ENCODE results near the gene MEIS3. TPM values are rescaled to one million over a fixed set of nuclear protein-coding genes. Genes with fewer than 3 reads are reported as not detected.

MEIS3 gene
- total RNA-seq, 1 donor from 2014 or later: 6.6 TPM

DNA sequence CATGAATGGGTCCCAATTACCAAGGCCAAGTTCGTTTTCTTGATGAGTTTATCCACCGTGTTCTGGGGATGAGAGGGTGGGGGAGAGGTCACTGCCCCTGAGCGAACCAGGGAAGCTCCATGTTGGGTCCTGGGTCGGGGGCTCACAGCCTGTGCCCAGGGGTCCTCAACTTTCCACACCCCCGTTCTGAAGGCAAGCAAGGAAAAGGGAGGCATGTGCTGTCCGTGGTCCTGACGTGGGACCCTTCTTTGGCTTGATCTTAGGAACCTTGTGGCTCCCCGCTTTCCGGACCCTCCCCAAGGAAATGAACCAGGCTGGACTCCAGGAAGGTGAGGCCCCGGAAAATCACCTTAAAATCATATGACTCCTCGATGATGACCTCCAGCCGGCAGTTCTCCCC lies 18.2 kb upstream of the MEIS3 start:
- intact Hi-C loops (cut with DNase I): loop anchor here (5.0 kb wide), 1 partner anchor 260 kb away; no protein-coding TSS in a partner anchor
- DNase-seq (ENCODE audit: low spot score) (no peak), ATAC-seq (no peak)

DNA sequence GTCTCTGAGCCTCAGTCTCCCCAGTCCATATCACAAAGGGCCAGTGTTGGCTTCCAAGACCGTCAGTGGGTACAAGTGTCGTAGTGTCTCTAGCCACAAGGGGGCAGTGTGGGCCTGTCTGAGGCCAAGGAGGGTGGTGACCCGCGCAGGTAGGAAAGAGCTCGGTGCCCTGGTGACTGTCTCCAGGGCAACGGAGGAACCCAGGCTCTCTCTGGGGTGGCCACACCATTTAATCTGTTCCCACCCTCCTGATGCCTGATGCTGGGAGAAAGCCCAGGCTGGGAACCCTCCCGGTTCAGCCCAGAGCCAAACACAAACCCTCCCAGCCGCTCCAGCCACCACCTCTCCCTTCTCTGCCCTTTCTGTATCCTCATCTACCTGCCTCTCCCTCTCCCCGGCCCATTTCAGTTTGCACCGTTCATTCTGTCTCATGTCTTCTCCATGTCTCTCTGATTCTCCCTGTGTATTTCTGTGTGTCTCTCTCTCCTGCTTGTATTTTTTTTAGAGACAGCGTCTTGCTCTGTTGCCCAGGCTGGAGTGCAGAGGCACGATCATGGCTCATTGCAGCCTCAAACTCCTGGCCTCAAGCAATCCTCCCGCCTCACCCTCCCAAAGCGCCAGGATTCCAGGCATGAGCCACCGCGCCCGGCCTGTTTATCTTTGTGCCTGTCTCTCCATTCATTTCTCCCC lies 17.5 kb upstream of the MEIS3 start:
- intact Hi-C loops (cut with DNase I): loop anchor here (5.0 kb wide), 1 partner anchor 260 kb away; no protein-coding TSS in a partner anchor
- peak; percentile 88 for DNase-seq (ENCODE audit: low spot score)
- peak; percentile 89 for ATAC-seq

DNA sequence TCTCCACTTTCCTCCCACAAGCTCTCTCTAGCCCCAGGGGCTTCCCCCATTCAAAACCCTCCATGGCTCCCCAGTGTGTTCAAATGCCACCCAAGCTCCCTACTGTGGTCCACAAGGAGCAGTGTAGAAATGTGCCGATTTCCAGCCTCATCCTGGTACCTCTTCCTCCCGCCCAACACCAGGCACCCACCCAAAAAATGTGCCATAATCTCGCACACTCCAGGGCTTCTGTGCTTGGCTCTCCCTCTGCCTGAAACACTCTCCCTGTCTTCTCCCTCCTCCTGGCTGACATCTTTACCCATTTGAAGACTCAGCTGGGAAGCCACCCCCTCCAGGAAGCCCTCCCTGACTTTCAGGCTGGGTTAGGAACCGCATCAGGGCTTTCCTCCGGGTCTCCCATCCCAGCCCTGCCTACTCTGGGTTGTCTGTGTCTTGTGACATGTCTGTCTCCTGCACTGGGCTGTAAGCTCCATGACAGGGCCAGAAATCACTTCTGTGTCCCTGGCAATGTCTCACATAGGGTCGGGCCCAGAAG lies 16.6 kb upstream of the MEIS3 start:
- intact Hi-C loops (cut with DNase I): loop anchor here (5.0 kb wide), 1 partner anchor 261 kb away; no protein-coding TSS in a partner anchor
- ATAC-seq: no peak
- DNase-seq (ENCODE audit: low spot score): no peak

DNA sequence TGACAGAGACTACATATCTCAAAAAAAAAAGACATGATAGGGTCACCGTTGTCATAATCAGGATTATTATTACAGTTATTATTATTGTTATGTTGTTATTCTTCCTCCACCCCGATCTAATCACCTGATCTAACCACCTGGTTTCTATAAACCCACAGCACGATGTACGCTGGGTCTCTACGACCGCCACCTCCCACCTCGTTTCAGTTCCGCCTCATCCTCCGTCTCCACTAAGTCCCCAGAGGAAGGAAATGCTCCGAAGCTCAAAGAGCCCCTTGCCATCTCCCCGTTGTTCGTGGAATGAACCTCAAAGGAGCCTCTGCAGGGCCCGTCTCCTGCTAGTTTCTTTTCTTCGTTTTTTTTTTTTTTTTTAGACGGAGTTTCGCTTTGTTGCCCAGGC lies 15.9 kb upstream of the MEIS3 start:
- DNase-seq (ENCODE audit: low spot score) (no peak), ATAC-seq (no peak)
- intact Hi-C loops (cut with DNase I): loop anchor here (5.0 kb wide), 1 partner anchor 262 kb away; no protein-coding TSS in a partner anchor

DNA sequence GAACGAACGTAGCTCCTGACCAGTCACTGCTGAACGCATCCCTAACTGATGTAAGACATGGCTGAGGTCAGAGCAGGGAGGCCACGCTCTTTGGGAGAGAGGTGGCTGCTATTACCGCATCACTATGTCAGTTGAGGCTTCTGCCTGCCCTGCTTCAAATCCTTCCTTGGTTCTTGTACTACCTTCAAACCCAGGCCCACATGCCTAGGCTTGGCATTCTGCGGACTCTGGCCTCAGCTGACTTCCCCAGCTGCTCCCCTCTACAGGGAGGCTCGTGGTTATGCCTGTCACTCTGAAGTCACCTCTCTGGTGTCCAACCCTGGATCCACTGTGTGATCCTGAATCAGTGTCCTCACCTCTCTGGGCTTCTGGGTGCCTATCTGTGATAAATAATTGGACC lies 14.8 kb upstream of the MEIS3 start:
- intact Hi-C loops (cut with DNase I): no loop called here
- DNase-seq (ENCODE audit: low spot score): no peak

DNA sequence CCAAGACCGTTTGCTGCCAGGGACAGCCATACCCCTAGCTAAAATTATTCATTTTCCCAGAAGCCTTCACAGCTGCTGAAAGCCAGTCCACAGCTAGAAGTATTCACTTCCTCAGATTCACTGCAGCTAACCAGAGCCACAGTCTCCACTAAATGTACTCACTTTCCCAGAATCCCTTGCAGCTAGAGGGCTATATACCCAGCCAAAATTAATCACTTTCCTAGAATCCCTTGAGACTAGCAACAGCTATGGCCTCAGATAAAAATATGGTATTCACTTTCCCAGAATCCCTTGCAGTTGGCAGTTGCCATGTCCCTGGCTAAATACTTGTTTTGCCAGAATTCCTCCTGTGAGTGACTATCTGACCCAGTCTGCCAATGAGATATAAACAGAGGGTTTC lies 13.8 kb upstream of the MEIS3 start:
- DNase-seq (ENCODE audit: low spot score) (no peak), ATAC-seq (no peak)
- intact Hi-C loops (cut with DNase I): no loop called here

More for the DNA sequence above, 14.8 kb upstream of the MEIS3 start:
- no peak for ATAC-seq

DNA sequence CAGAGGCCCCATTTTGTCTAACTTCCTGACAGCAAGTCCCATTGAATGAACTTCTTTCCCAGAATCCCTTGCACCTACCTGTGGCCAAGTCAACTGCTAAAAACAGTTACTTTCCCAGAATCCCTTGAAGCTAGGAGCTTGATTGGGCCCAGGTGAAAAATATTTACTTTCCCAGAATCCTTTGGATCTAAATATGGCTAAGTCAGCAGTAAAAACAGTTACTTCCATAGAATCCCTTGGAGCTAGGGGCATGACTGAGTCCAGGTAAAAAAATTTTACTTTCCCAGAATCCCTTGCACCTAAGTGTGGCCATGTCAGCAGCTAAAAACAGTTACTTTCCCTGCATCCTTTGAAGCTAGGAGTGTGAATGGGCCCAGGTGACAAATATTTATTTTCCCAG lies 13.2 kb upstream of the MEIS3 start:
- no peak for ATAC-seq
- no peak for DNase-seq (ENCODE audit: low spot score)
- intact Hi-C loops (cut with DNase I): no loop called here

DNA sequence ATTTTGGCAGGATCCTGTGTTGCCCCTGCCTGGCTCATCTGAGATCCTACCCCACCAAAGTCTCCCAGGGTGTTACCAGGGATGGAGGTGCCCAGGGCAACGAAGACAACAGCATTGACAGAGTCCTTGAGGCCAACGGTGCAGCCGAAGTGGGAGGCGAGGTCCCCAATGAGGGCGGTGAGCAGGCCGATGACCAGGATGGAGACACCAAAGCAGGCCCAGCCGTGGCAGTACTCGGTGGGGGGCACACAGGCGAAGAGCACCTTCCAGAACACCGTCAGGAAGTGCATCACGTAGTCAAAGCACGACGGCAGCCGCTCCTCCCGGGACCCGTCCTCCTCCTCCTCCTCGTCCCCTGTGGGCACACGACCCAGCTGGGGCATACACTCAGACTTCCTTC lies 12.8 kb upstream of the MEIS3 start:
- intact Hi-C loops (cut with DNase I): no loop called here
- DNase-seq (ENCODE audit: low spot score) (no peak), ATAC-seq (no peak)

DNA sequence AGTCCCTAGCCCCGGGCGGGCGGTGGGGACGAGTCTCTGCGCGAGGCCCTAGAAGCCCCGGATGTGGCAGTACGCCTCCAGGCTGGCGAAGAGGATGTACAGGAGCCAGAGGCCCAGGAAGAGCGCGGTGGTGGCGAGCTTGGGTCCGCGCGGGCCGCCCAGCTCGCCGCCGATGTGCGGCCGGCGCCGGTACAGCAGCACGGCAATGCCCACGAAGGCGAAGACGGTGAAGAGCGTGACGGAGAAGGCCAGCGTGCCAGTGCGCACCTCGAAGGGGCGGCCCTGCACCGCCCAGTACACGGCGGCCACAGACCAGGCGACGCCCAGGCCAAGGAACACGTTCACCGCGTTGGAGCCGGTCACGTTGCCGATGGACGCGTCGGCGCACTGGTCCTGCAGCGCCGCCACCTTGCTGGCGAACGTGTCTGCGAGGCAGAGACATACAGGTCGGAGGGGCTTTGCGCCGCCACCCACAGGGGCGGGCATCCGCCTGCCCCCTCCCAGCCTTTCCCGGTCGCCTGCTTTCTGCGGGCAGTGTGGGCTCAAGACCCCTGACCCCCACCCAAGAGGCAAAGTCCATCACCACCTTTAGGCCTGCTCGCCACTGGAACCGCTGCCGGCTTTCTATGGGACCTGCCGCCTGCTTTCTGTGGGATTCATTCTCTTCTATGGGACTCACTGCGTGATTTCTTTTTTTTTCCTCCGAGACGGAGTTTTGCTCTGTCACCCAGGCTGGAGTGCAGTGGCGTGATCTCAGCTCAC lies 10.9 kb upstream of the MEIS3 start:
- intact Hi-C loops (cut with DNase I): no loop called here
- DNase-seq (ENCODE audit: low spot score) (no peak), ATAC-seq (peak; percentile 31)

DNA sequence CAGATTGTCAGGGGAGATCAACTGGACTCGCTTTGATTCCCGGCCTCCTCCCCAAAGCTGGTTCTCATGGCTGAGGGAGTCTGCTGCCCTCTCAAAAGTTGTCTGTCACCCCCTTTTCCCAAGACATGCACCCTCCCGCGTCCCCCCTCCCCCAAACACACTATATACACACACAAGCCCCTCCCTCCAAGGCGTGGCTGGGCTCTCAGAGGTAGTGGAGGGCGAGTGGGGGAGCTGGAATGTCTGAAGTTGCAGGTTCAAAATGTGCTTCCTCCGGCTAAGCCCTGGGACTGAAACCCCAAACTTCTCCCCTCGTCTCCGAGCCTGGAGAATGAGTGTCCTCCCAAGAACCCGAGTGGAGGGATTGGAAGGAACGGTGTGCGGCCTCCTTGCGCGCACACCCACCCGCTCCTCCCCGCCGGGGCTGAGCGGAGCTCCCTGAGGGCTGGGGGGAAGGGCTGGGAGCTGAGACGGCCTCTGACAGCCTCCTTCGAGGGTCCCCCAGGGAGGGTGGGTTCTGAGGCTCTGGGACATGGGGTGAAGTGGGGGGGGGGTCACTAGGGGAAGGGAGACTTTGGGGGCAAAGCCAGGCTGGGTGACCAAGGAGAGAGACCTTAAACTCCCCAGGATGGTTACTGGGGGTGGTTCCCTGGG lies 9.9 kb upstream of the MEIS3 start:
- intact Hi-C loops (cut with DNase I): no loop called here
- ATAC-seq: no peak
- no peak for DNase-seq (ENCODE audit: low spot score)

DNA sequence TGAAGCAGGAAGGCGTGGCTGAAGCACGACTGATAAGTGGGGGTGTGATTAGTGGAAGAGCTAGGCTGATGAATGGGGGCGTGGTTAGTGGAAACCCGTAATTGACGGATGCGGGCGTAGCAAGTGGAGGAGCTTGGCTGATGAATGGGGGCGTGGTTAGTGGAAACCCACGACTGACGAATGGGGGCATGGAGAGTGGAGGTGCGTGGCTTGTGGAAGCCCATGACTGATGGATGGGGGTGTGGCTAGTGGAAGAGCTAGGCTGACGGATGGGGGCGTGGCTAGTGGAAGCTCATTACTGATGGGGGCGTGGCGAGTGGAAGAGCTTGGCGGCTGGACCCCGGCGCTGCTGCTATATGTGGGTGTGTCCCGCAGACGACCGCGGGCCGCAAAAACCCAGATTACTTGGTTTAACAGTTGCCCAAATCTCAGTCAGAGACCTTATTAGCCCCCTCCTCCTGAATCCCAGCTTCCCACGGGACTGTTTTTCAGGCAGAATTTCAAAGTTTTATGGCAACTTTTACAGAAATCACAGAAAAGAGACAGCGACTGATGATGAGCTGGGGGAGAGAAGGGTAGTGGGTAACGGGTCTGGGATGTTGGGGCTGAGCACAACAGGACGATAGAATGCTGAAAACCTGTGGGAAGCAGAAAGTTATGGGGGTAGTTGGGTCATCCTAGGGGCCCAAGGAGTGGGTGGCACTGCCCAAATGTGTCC lies 9.0 kb upstream of the MEIS3 start:
- ATAC-seq (peak; percentile 94), DNase-seq (ENCODE audit: low spot score) (peak; percentile 90)
- intact Hi-C loops (cut with DNase I): loop anchor here (1.0 kb wide), 1 partner anchor 21 kb away; no protein-coding TSS in a partner anchor

DNA sequence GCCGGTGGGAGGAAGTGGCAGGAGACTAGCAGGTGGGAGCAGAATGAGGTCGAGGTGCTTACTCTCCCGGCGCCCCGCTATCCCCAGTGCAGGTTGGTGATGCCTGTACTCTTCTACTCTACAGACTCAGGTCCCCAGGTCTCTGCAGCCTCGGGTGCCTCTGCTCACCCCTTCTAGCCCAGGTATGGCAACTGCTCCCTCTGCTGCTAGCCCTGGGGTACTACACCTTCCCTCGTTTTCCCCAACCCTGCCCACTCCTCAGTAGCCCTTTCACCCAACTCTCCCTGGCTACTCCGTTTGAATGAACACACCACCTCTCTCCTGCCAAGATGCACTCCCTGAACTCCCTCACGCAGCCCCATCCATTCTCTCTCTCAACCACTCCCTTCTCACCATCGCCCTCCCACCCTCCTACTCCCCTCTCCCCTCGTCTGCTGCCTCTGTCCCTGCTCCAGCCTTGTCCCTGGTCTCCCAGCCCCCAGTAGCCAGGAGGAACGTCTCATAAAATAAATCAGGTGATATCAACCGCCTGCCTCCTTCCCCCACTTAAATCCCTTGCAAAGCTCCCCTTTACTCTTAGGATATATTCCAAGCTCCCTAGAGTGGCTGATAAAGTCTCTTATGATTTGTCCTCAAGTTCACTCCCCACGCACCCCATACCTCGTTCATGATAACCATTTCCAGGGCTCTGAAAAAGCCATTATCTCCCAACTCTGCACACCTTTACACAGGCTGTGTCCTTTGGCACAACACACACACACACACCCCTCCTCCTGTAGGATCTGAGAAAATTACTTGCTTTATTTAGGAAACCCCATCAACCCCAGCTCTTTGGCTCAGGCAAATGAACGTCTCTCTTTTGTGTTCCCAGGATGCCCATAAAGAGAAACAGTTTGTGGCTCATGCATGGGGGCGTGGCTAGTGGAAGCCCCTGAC lies 8.2 kb upstream of the MEIS3 start:
- DNase-seq (ENCODE audit: low spot score): peak; percentile 72
- intact Hi-C loops (cut with DNase I): loop anchor here (1.0 kb wide), 1 partner anchor 20 kb away; no protein-coding TSS in a partner anchor

DNA sequence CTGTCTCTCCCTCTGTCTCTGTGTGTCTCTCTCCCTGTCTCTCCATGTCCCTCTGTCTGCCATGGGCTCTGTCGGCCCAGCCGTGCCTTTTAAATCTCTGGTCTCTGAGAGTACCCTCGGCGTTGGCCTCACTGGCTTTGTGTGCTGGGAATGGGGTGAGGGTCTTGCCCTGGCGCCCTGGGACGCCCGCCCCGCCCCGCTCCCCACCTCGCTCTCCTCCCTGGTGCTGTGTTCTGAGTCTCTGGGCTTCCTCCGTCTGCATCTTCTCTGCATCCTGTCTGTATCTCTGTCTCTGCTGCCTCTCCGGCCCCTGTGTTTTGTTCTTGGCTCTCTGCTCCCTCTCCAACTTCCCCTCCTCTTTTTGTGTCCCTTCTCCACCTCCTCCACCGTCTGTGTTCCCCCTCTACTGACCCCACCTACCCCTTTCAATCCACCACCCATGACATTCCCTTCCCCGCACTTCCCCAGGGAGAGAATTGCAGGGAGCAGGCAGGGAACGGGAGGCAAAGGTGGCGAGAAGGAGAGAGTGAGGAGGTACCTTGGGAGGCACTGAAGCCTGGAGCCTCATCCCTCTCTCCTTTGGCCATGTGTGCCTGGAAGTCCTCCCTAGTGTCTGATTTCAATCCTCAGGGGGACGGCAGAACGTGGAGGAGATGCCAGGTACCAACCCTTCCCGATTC lies 4.0 kb upstream of the MEIS3 start:
- no peak for DNase-seq (ENCODE audit: low spot score)
- intact Hi-C loops (cut with DNase I): no loop called here
- no peak for ATAC-seq

More for the DNA sequence above, 8.2 kb upstream of the MEIS3 start:
- ATAC-seq: peak; percentile 65

DNA sequence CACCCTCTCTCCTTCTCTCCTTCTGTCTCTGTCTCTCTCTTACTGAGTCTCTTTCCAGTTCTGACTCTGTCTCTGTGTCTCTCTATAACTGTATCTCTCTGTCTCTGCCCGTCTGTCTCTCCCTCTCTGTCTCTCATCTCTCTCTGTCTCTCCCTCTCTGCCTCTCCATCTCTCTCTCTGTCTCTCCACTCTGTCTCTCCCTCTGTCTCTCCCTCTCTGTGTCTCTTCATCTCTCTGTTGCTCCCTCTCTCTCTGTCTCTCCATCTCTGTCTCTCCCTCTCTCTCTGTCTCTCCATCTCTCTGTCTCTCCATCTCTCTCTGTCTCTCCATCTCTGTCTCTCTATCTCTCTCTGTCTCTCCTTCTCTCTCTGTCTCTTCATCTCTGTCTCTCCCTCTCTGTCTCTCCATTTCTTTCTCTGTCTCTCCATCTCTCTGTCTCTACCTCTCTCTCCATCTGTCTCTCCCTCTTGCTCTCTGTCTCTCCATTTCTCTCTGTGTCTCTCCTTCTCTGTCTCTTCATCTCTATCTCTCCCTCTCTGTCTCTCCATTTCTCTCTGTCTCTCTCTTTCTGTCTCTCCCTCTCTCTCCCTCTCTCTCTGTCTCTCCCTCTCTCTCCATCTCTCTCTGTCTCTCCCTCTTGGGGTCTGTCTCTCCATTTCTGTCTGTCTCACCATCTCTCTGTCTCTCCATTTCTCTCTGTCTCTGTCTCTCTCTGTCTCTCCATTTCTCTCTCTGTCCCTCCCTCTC lies 3.3 kb upstream of the MEIS3 start:
- intact Hi-C loops (cut with DNase I): no loop called here
- no peak for DNase-seq (ENCODE audit: low spot score)
- no peak for ATAC-seq

DNA sequence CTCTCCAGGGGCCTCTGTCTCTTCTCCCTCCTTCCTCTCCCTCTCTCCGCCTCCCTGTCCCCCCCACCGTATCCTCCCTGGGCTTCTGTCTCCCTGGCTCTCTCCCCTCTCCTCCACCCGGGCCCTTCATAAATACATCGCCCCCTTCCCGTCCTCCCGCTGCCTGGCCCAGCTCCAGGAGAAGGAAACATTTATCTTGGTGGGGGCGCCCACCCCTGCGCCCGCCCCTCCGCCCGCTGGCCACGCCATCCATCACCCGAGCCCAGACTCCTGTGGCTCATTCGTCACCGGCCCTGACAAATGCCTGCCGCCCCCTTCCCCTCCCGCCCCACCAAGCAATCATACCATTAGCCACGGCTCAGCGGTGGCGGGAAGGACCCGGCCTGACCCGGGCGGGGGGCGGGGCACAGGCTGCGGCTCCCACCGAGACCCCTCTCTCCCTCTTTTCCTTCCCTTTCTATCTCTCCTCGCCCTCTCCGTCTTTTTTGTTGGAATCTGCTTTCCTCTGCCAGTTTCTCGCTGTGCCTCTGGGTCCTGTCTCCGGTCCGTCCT lies 2.6 kb upstream of the MEIS3 start:
- ATAC-seq (no peak), DNase-seq (ENCODE audit: low spot score) (no peak)
- intact Hi-C loops (cut with DNase I): no loop called here

DNA sequence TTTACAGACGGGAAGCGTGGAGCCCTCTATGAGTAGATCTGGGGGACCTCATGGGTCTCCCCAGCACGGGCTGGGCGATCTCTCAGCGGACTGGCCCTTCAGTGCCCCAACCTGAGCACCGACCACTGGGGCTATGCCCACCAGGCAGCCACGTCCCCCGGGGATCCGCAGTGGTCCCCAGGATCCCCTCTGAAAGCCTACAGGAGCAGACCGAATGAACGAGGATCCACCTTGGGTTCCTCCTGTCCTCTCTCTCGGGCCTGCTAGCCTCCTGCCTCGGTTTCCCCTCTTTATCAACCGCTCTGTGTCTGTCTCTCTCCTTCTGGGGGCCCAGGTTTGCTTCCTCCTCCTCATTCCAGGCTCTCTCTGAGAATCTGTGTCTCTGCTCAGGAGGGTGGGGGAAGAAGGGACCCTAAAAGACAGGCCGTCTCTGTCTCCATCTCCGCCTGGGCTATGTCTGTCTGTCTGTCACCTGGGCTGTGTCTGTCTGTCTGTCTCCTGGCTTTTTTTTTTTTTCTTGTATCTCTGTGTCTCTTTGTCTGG lies 2.0 kb upstream of the MEIS3 start:
- no peak for ATAC-seq
- intact Hi-C loops (cut with DNase I): no loop called here
- no peak for DNase-seq (ENCODE audit: low spot score)
